Type B pancreatic cell (in vitro differentiated cells): ENCODE measurements around the gene CCDC9. TPM values are rescaled to one million over a fixed set of nuclear protein-coding genes. Genes with fewer than 3 reads are reported as not detected.
"Not testable (repeated sequence)": the region's sequence is repeated elsewhere in the genome, so short reads cannot be mapped to it uniquely, and the experiment has no call there.

ENCODE experiments used
- DNase-seq: peaks from one replicate; pipeline ENCODE4 v3.0.0; 2021; ENCODE audit warnings: mixed read lengths; ENCODE audit not compliant: unreplicated experiment; ENCODE audit errors: extremely low spot score
- H3K27ac Mint-ChIP-seq: 2 replicates; pipeline ENCODE4 v1.8.0; 2021; ENCODE audit warnings: mild to moderate bottlenecking, mixed read lengths
- H3K27me3 Mint-ChIP-seq: 2 replicates; pipeline ENCODE4 v1.8.0; 2021; ENCODE audit warnings: mixed read lengths
- H3K36me3 Mint-ChIP-seq: 2 replicates; pipeline ENCODE4 v1.8.0; 2021; ENCODE audit warnings: mixed read lengths
- H3K4me1 Mint-ChIP-seq: one replicate; pipeline ENCODE4 v1.8.0; 2021; ENCODE audit warnings: mixed read lengths; ENCODE audit not compliant: unreplicated experiment
- H3K4me3 Mint-ChIP-seq: 2 replicates; pipeline ENCODE4 v1.8.0; 2021; ENCODE audit warnings: mild to moderate bottlenecking, mixed read lengths
- H3K9me3 Mint-ChIP-seq: 2 replicates; pipeline ENCODE4 v1.8.0; 2021; ENCODE audit warnings: mixed read lengths
- CTCF ChIP-seq: fragments of 200-600 bp; sonication (generic); conservative IDR thresholded peaks from 2 replicates; pipeline ENCODE4 v1.5.0; 2021; ENCODE audit warnings: antibody characterized with exemption, mild to moderate bottlenecking
- total RNA-seq: library from RNA; stranded (reverse); gene quantifications from 2 replicates; pipeline ENCODE4 v1.2.1, GENCODE V29; 2021; ENCODE audit warnings: low replicate concordance

The CCDC9 gene
- total RNA-seq, 1 donor from 2014 or later = 22.4 TPM

- H3K36me3 Mint-ChIP-seq = no peaks in the 10 kb centered on the region
- no peaks in the 10 kb centered on the region for H3K9me3 Mint-ChIP-seq
- H3K4me1 Mint-ChIP-seq = peaks cover 4% of the 10 kb centered on the region
- peak overlapping the region; percentile 46 for H3K4me3 Mint-ChIP-seq
- DNase-seq = no peak
- peak overlapping the region; percentile 68 for H3K27ac Mint-ChIP-seq
- H3K27me3 Mint-ChIP-seq = peaks cover 6% of the 10 kb centered on the region
- TF ChIP-seq CTCF = peak; percentile 98
Observed at GRCh38 chr19:47247308-47247990, 8.9 kb upstream of the CCDC9 start.

GRCh38 chr19:47253016-47253415, 3.3 kb upstream of the CCDC9 start:
- H3K9me3 Mint-ChIP-seq, H3K4me1 Mint-ChIP-seq, H3K36me3 Mint-ChIP-seq, H3K4me3 Mint-ChIP-seq, DNase-seq, H3K27me3 Mint-ChIP-seq: not testable (repeated sequence)
- H3K27ac Mint-ChIP-seq = peak overlapping the region; percentile 86

- no peak for TF ChIP-seq CTCF
- Mint-ChIP-seq H3K27ac (peak overlapping the region; percentile 86), H3K36me3 (peaks cover 9% of the 10 kb centered on the region), H3K9me3 (no peaks in the 10 kb centered on the region), H3K27me3 (no peaks in the 10 kb centered on the region), H3K4me1 (peaks cover 11% of the 10 kb centered on the region), H3K4me3 (no peak overlapping the region)
- DNase-seq = no peak
Observed at GRCh38 chr19:47253467-47253881, 2.9 kb upstream of the CCDC9 start.

- Mint-ChIP-seq H3K36me3 (peaks cover 13% of the 10 kb centered on the region), H3K4me3 (peak overlapping the region; percentile 43), H3K27me3 (no peaks in the 10 kb centered on the region), H3K27ac (peak overlapping the region; percentile 60), H3K9me3 (no peaks in the 10 kb centered on the region), H3K4me1 (peaks cover 11% of the 10 kb centered on the region)
- no peak for TF ChIP-seq CTCF
- no peak for DNase-seq
Observed at GRCh38 chr19:47253970-47254369, 2.4 kb upstream of the CCDC9 start.

- Mint-ChIP-seq H3K27ac (peak overlapping the region; percentile 97), H3K36me3 (peaks cover 33% of the 10 kb centered on the region)
Observed at GRCh38 chr19:47256693-47257410, 527 bp downstream of the CCDC9 start.

More at GRCh38 chr19:47256693-47257410, 527 bp downstream of the CCDC9 start:
- Mint-ChIP-seq H3K4me1 (peaks cover 11% of the 10 kb centered on the region), H3K27me3 (no peaks in the 10 kb centered on the region), H3K9me3 (no peaks in the 10 kb centered on the region), H3K4me3 (peak overlapping the region; percentile 94)
- DNase-seq = peak; percentile 100
- no peak for TF ChIP-seq CTCF
